ENCODE data around the gene CDH10. TPM values are rescaled to one million over a fixed set of nuclear protein-coding genes. Genes with fewer than 3 reads are reported as not detected.
A peak's percentile ranks its signal among the peaks of the same experiment; 100 is the strongest.

The CDH10 gene
- total and polyA plus RNA-seq, 2 donors from 2014 or later: 0.13 to 0.17 TPM

- Histone ChIP-seq H3K27ac (ENCODE audit: low read depth in 2 of 2, low read length in 2 of 2) (no peak overlapping the region), H3K4me3 (ENCODE audit: low read length in 3 of 3) (no peak overlapping the region), H3K9ac (ENCODE audit: low read length in 3 of 3) (no peak overlapping the region), H3K27me3 (ENCODE audit: control insufficient read depth, insufficient read depth, low read length) (no peaks in the 10 kb centered on the region), H3K9me3 (ENCODE audit: control insufficient read depth in 2 of 3, insufficient read depth in 1 of 3, low read length in 3 of 3) (no peaks in the 10 kb centered on the region), H3K36me3 (ENCODE audit: control insufficient read depth in 2 of 3, insufficient read depth in 3 of 3, low read length in 3 of 3) (no peaks in the 10 kb centered on the region), H3K4me1 (ENCODE audit: control insufficient read depth in 2 of 3, insufficient read depth in 2 of 3, low read depth in 1 of 3, low read length in 3 of 3) (no peaks in the 10 kb centered on the region)
- intact Hi-C loops (cut with DNase I): no loop called here
- no peak for TF ChIP-seq CTCF (IDR thresholded peaks at IDR 0.05; ENCODE audit: borderline replicate concordance, extremely low read depth, insufficient read depth)
- DNase-seq (no peak), FAIRE-seq (no peak)
Measured at GRCh38 chr5:24512423-24512822, 132.4 kb downstream of the CDH10 start.

- Histone ChIP-seq H3K27ac (ENCODE audit: low read depth in 2 of 2, low read length in 2 of 2) (no peak overlapping the region), H3K9ac (ENCODE audit: low read length in 3 of 3) (no peak overlapping the region), H3K4me1 (ENCODE audit: control insufficient read depth in 2 of 3, insufficient read depth in 2 of 3, low read depth in 1 of 3, low read length in 3 of 3) (no peaks in the 10 kb centered on the region), H3K4me3 (ENCODE audit: low read length in 3 of 3) (no peak overlapping the region), H3K9me3 (ENCODE audit: control insufficient read depth in 2 of 3, insufficient read depth in 1 of 3, low read length in 3 of 3) (no peaks in the 10 kb centered on the region), H3K27me3 (ENCODE audit: control insufficient read depth, insufficient read depth, low read length) (no peaks in the 10 kb centered on the region), H3K36me3 (ENCODE audit: control insufficient read depth in 2 of 3, insufficient read depth in 3 of 3, low read length in 3 of 3) (no peaks in the 10 kb centered on the region)
- no peak for TF ChIP-seq CTCF (IDR thresholded peaks at IDR 0.05; ENCODE audit: borderline replicate concordance, extremely low read depth, insufficient read depth)
- DNase-seq (peak in 1 of 5 donors; percentile 14), FAIRE-seq (peak; percentile 17)
- intact Hi-C loops (cut with DNase I): no loop called here
Measured at GRCh38 chr5:24510523-24510988, 134.2 kb downstream of the CDH10 start.

- DNase-seq (no peak), FAIRE-seq (no peak)
- intact Hi-C loops (cut with DNase I): no loop called here
- no peak for TF ChIP-seq CTCF (IDR thresholded peaks at IDR 0.05; ENCODE audit: borderline replicate concordance, extremely low read depth, insufficient read depth)
- no peak overlapping the region for H3K27ac ChIP-seq (ENCODE audit: low read depth in 2 of 2, low read length in 2 of 2)
- H3K36me3 ChIP-seq (ENCODE audit: control insufficient read depth in 2 of 3, insufficient read depth in 3 of 3, low read length in 3 of 3): no peaks in the 10 kb centered on the region
- H3K4me3 ChIP-seq (ENCODE audit: low read length in 3 of 3): no peak overlapping the region
- H3K27me3 ChIP-seq (ENCODE audit: control insufficient read depth, insufficient read depth, low read length): no peaks in the 10 kb centered on the region
- H3K9ac ChIP-seq (ENCODE audit: low read length in 3 of 3): no peak overlapping the region
- H3K4me1 ChIP-seq (ENCODE audit: control insufficient read depth in 2 of 3, insufficient read depth in 2 of 3, low read depth in 1 of 3, low read length in 3 of 3): no peaks in the 10 kb centered on the region
- H3K9me3 ChIP-seq (ENCODE audit: control insufficient read depth in 2 of 3, insufficient read depth in 1 of 3, low read length in 3 of 3): no peaks in the 10 kb centered on the region
Measured at GRCh38 chr5:24509943-24510342, 134.8 kb downstream of the CDH10 start.

- Histone ChIP-seq H3K9ac (ENCODE audit: low read length in 3 of 3) (no peak overlapping the region), H3K27me3 (ENCODE audit: control insufficient read depth, insufficient read depth, low read length) (no peaks in the 10 kb centered on the region), H3K27ac (ENCODE audit: low read depth in 2 of 2, low read length in 2 of 2) (no peak overlapping the region), H3K4me1 (ENCODE audit: control insufficient read depth in 2 of 3, insufficient read depth in 2 of 3, low read depth in 1 of 3, low read length in 3 of 3) (no peaks in the 10 kb centered on the region), H3K9me3 (ENCODE audit: control insufficient read depth in 2 of 3, insufficient read depth in 1 of 3, low read length in 3 of 3) (no peaks in the 10 kb centered on the region), H3K36me3 (ENCODE audit: control insufficient read depth in 2 of 3, insufficient read depth in 3 of 3, low read length in 3 of 3) (no peaks in the 10 kb centered on the region), H3K4me3 (ENCODE audit: low read length in 3 of 3) (no peak overlapping the region)
- DNase-seq: no peak
- no peak for FAIRE-seq
- intact Hi-C loops (cut with DNase I): no loop called here
- no peak for TF ChIP-seq CTCF (IDR thresholded peaks at IDR 0.05; ENCODE audit: borderline replicate concordance, extremely low read depth, insufficient read depth)
Measured at GRCh38 chr5:24505258-24505657, 139.5 kb downstream of the CDH10 start.

Data from kidney (tissue), 14 donors.